Activated naive CD8-positive, alpha-beta T cell treated with anti-CD3 and anti-CD28 coated beads, Interleukin-2, amount 10 ng/mL, durations not matched to agents 7 days and 5 days (primary cell): ENCODE results near the gene PPP6R2. TPM values are rescaled to one million over a fixed set of nuclear protein-coding genes. Genes with fewer than 3 reads are reported as not detected.
A peak's percentile ranks its signal among the peaks of the same experiment; 100 is the strongest.

Source experiments
- ATAC-seq: fragments of 150-1000 bp; cut with Tn5 transposase; one replicate; pipeline ENCODE4 v1.10.0; 2021; ENCODE audit warnings: low read depth, moderate library complexity
- POLR2A ChIA-PET: fragments of 350-600 bp; sonication (Branson Sonifier 250); formaldehyde crosslinking; loops from one replicate; lab custom pipeline; 2021; ENCODE audit warnings: antibody characterized with exemption; lab: Charles Lee
- DNase-seq: peaks from one replicate; pipeline ENCODE4 v3.0.0; 2021
- H3K27ac Mint-ChIP-seq: one replicate; pipeline ENCODE4 v1.8.0; 2022; ENCODE audit warnings: mild to moderate bottlenecking, mixed read lengths
- H3K27me3 Mint-ChIP-seq: one replicate; pipeline ENCODE4 v1.8.0; 2022; ENCODE audit warnings: mild to moderate bottlenecking, moderate library complexity, mixed read lengths
- H3K36me3 Mint-ChIP-seq: one replicate; pipeline ENCODE4 v1.8.0; 2021; ENCODE audit warnings: mild to moderate bottlenecking, mixed read lengths
- H3K4me1 Mint-ChIP-seq: one replicate; pipeline ENCODE4 v1.8.0; 2021; ENCODE audit warnings: mixed read lengths
- H3K4me3 Mint-ChIP-seq: one replicate; pipeline ENCODE4 v1.8.0; 2022; ENCODE audit warnings: mild to moderate bottlenecking, moderate library complexity, mixed read lengths
- H3K9me3 Mint-ChIP-seq: one replicate; pipeline ENCODE4 v1.8.0; 2021; ENCODE audit warnings: mixed read lengths
- total RNA-seq, 2 experiments: library from RNA; stranded (reverse); gene quantifications; one replicate each; pipeline ENCODE4 v1.2.3, GENCODE V29; 2021

The PPP6R2 gene
- total RNA-seq, 2 experiments from 2014 or later = 81.6 to 86.8 TPM

DNA sequence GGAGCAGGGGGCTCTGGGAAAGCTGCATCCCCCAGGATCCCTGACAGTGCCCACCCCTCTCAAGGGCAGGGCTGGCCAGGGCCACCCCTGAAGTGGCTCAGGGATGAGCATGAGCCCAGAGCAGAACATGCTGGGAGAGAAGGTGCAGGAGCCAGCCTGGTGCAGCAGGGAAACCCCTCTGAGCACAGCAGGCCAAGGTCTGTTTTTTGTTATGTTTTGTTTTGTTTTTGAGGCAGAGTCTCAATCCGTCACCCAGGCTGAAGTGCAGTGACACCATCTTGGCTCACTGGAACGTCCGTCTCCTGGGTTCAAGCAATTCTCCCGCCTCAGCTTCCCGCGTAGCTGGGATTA lies 132.5 kb downstream of the PPP6R2 start:
- Mint-ChIP-seq H3K27me3 (peaks cover 14% of the 10 kb centered on the region), H3K27ac (peak overlapping the region; percentile 79), H3K4me1 (peaks cover 40% of the 10 kb centered on the region), H3K4me3 (peak overlapping the region; percentile 68), H3K36me3 (peaks cover 6% of the 10 kb centered on the region), H3K9me3 (no peaks in the 10 kb centered on the region)
- POLR2A ChIA-PET = interaction anchor here (1.1 kb wide), 1 partner anchor 50 kb away, joined by 6 read pairs; the partner anchor contains the start of gene SCO2
- ATAC-seq (no peak), DNase-seq (no peak)

DNA sequence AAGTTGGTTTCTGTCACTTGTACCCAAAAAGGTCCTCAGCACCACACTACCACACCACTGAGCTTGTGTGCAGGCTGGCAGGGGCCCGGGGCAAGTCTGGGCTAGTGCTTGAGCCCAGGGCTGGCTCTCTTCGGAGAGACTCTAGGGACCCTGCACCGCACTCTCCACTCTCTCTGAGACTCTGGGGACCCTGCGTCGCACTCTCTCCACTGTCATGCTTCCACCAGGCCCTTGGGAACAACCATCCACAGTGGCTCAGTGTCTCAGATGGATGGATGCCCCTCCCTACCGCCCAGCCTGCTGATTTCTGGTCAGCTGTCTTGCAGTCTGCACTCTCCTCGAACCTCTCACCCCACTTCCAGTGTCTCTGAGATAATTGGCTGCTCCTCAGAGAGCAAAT lies 133.7 kb downstream of the PPP6R2 start:
- peak overlapping the region; percentile 60 for H3K27ac Mint-ChIP-seq
- no peak for DNase-seq

DNA sequence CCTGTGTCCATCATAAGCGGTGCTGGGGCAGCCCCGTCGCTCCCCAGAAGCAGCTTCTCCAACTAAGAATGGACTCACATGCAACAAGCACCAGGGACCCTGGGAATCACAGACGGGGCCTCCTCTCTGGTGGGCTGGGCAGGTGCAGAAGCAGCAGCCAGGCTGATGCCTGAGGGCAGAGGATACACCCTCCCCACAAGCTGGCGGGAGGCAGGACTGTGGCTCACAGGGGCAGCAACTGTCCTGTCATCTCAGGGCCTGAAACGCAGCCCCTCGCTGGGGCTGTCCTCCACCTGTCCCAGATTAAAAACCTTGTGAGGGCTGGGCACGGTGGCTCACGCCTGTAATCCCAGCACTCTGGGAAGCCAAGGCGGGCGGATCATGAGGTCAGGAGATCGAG lies 134.8 kb downstream of the PPP6R2 start:
- H3K9me3 Mint-ChIP-seq = no peaks in the 10 kb centered on the region
- H3K36me3 Mint-ChIP-seq = peaks cover 5% of the 10 kb centered on the region
- H3K27me3 Mint-ChIP-seq = peaks cover 16% of the 10 kb centered on the region
- peaks cover 21% of the 10 kb centered on the region for H3K4me1 Mint-ChIP-seq
- H3K4me3 Mint-ChIP-seq = no peak overlapping the region
- POLR2A ChIA-PET = interaction anchor here (0.9 kb wide), 1 partner anchor 48 kb away, joined by 3 read pairs; no protein-coding TSS in a partner anchor
- H3K27ac Mint-ChIP-seq = no peak overlapping the region
- no peak for ATAC-seq
- no peak for DNase-seq

More for the DNA sequence above, 133.7 kb downstream of the PPP6R2 start:
- peaks cover 6% of the 10 kb centered on the region for H3K36me3 Mint-ChIP-seq
- peaks cover 28% of the 10 kb centered on the region for H3K4me1 Mint-ChIP-seq
- no peak for ATAC-seq
- no peaks in the 10 kb centered on the region for H3K9me3 Mint-ChIP-seq
- H3K4me3 Mint-ChIP-seq = no peak overlapping the region
- POLR2A ChIA-PET = interaction anchor here (0.7 kb wide), 1 partner anchor 49 kb away, joined by 3 read pairs; no protein-coding TSS in a partner anchor
- H3K27me3 Mint-ChIP-seq = peaks cover 16% of the 10 kb centered on the region

DNA sequence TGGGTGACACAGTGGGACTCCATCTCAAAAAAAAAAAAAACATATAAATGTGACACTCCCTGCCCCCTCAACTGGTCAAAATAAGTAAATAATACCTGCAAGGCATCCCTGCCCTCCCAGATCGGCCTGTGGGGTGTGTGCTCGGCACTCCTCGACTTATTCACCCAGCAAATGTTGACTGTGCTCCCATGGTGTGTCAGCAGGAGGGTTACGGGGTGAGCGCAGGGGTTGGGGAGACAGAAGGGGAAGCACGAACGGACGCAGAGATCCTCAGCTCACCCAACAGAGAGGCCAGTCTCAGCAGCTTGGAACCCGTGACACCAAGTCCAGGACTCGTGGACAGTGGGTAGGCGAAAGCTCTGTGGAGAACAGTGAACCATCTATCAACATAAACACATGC lies 136.6 kb downstream of the PPP6R2 start:
- Mint-ChIP-seq H3K27ac (peak overlapping the region; percentile 56), H3K36me3 (no peaks in the 10 kb centered on the region), H3K4me3 (peak overlapping the region; percentile 59), H3K4me1 (peaks cover 12% of the 10 kb centered on the region), H3K9me3 (no peaks in the 10 kb centered on the region), H3K27me3 (peaks cover 16% of the 10 kb centered on the region)
- POLR2A ChIA-PET = interaction anchor here (3.2 kb wide), 1 partner anchor 9 kb away, joined by 10 read pairs; no protein-coding TSS in a partner anchor
- no peak for ATAC-seq
- no peak for DNase-seq

DNA sequence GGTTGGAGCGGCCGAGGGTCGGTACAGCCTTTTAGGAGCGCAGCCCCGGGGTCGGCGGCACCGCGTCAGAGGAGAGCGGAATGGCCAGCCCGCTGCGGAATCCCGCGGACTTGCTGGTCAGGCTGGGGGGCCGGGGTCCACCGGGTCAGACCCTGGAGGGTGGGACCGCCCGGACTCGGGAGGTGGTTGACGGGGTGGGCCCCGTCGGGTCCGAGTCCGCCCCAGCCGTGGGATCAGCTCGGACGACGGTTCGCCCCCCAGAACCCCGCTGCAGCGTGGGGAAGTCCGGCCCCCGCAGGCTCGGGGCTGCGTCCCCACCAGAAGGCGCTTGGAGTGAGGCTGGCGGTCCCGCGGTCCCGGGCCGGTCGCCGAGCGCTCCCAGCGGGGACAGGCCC lies 137.9 kb downstream of the PPP6R2 start:
- Mint-ChIP-seq H3K27me3 (peaks cover 16% of the 10 kb centered on the region), H3K4me3 (peak overlapping the region; percentile 63), H3K9me3 (no peaks in the 10 kb centered on the region), H3K36me3 (no peaks in the 10 kb centered on the region), H3K4me1 (peaks cover 11% of the 10 kb centered on the region), H3K27ac (no peak overlapping the region)
- DNase-seq (no peak), ATAC-seq (no peak)
- POLR2A ChIA-PET = interaction anchor here (0.6 to 3.2 kb wide), 7 partner anchors 7 to 374 kb away, joined by 3 to 10 read pairs (median 4); partner anchors contain the start of genes LMF2, NCAPH2 and SCO2

DNA sequence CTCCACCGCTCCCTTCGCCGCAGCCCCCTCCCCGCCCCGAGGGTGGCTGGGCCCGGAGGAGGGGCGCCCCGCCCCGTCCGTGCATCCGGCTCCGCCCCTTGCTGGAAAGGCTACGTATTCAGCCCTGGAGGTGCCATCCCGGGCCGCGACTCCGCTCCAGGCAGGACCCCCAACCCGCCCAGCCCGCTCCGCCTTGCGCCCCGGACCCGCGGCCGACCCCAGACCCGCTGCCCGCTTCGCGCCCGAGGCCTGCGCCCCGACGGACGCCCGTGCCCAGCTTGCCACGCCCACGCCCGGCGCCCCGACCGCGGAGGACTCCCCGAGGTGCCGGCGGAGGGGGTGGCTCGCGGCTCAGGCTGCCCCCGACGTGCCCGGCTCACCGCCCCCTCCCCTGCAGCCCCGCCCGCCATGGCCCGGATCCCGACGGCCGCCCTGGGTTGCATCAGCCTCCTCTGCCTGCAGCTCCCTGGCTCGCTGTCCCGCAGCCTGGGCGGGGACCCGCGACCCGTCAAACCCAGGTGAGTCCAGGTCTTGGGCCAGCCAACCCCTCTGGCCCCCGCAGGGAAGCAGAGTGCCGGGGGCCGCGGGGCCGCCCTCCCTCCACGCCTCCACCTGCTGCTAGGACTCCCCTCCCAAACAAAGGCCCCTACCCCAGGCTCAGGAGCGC lies 138.4 kb downstream of the PPP6R2 start, which contains the start of gene ADM2:
TSS of gene ADM2 (plus strand) at position 104 of the 667 bp plus-strand sequence. CDS start at position 409, 305 bp downstream.
- H3K4me3 Mint-ChIP-seq = peak within 1 kb of the TSS; percentile 83
- peaks cover 16% of the 10 kb centered on the region for H3K27me3 Mint-ChIP-seq
- H3K27ac Mint-ChIP-seq = peak within 1 kb of the TSS; percentile 69
- peak; percentile 82 for DNase-seq
- peak; percentile 82 for ATAC-seq
- H3K36me3 Mint-ChIP-seq = no peaks in the 10 kb centered on the region
- no peaks in the 10 kb centered on the region for H3K9me3 Mint-ChIP-seq
- peaks cover 11% of the 10 kb centered on the region for H3K4me1 Mint-ChIP-seq
- POLR2A ChIA-PET = interaction anchor here (0.6 to 3.2 kb wide), 6 partner anchors 8 to 167 kb away, joined by 3 to 10 read pairs (median 4); partner anchors contain the start of genes LMF2, NCAPH2 and SCO2

DNA sequence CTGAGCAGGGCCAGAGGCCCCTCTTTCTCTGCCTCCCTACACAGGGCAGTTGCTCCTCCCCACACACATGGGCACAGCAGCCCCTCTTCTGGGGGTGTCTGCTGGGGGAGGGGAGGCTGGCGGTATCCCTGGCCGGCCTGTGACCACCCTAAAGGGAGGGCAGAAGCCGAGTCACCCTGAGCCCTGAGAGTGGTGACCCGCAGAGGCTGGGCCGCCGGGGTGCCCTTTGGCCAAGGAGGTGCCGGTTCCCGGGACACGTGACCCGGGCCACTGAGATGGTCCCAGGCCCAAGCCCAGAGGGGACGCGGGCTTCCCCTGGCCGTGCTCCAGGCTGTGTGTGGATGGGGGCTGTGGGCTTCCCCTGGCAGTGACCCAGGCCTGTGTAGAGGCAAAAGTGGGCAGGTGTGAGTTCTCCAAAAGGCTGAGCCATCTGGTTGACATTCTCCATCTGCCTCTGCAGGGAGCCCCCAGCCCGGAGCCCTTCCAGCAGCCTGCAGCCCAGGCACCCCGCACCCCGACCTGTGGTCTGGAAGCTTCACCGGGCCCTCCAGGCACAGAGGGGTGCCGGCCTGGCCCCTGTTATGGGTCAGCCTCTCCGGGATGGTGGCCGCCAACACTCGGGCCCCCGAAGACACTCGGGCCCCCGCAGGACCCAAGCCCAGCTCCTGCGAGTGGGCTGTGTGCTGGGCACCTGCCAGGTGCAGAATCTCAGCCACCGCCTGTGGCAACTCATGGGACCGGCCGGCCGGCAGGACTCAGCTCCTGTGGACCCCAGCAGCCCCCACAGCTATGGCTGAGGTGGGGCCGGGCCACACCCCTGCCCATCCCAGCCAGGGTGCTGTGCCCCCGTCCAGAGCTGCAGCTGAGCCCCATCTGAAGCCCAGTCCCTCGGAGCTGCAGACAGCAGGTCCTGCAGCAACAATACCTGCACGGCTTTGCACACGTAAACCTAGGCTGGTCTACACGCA lies 139.3 kb downstream of the PPP6R2 start:
- peaks cover 7% of the 10 kb centered on the region for H3K4me1 Mint-ChIP-seq
- peak overlapping the region; percentile 69 for H3K27ac Mint-ChIP-seq
- peak overlapping the region; percentile 83 for H3K4me3 Mint-ChIP-seq
- ATAC-seq = no peak
- POLR2A ChIA-PET = interaction anchor here (0.7 to 3.2 kb wide), 5 partner anchors 9 to 43 kb away, joined by 3 to 10 read pairs (median 3); partner anchors contain the start of genes LMF2, NCAPH2 and SCO2
- H3K27me3 Mint-ChIP-seq = peaks cover 13% of the 10 kb centered on the region
- DNase-seq = no peak
- no peaks in the 10 kb centered on the region for H3K36me3 Mint-ChIP-seq
- H3K9me3 Mint-ChIP-seq = no peaks in the 10 kb centered on the region

DNA sequence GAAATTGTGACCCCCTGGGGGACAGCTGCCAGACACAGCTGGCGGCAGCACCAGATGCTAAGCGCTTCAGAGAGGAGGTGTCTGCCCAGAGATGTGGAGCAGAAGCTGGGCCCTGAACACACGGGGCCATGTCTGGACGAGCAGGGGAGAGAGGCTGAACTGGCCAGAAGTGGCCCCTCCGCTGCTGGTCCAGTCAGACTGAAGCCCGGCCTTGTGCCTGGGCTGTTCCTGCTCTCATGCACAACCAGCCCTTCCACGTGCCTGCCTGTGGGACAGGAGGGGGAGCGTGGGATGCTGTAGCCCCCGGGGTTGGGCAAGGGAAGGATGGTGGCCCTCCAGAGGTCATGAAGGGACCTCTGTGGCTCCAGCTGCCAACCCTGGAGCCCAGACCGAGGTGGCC lies 140.0 kb downstream of the PPP6R2 start:
- Mint-ChIP-seq H3K4me1 (peaks cover 7% of the 10 kb centered on the region), H3K36me3 (no peaks in the 10 kb centered on the region), H3K4me3 (no peak overlapping the region), H3K27me3 (peaks cover 13% of the 10 kb centered on the region), H3K27ac (no peak overlapping the region), H3K9me3 (no peaks in the 10 kb centered on the region)
- POLR2A ChIA-PET = interaction anchor here (1.0 to 1.3 kb wide), 2 partner anchors 13 to 25 kb away, joined by 3 to 6 read pairs; partner anchors contain the start of genes LMF2 and NCAPH2
- DNase-seq (no peak), ATAC-seq (no peak)

DNA sequence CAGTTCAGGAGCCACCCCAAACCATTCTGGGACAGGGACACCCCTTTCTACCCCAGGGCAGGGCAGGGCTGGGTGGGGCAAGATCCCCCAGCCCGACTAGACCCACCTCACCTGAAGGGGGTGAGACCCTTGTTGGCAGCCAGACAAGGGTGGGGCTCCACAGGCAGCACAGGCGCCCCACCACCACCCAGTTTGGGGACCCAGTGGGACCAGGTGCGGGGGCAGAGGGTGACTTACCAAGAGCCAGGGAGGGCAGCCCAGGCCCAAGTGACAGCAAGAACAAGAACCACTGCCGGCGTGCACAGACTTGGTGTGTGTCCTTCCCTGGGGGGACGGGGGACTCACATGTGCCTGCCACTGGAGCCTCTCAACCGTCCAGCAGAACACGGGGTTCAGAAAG lies 140.4 kb downstream of the PPP6R2 start:
- POLR2A ChIA-PET = interaction anchor here (1.0 to 1.3 kb wide), 2 partner anchors 14 to 24 kb away, joined by 3 to 6 read pairs; partner anchors contain the start of genes LMF2 and NCAPH2
- Mint-ChIP-seq H3K36me3 (no peaks in the 10 kb centered on the region), H3K9me3 (no peaks in the 10 kb centered on the region), H3K27ac (no peak overlapping the region), H3K4me1 (peaks cover 6% of the 10 kb centered on the region), H3K27me3 (peaks cover 13% of the 10 kb centered on the region), H3K4me3 (no peak overlapping the region)
- DNase-seq (no peak), ATAC-seq (no peak)

DNA sequence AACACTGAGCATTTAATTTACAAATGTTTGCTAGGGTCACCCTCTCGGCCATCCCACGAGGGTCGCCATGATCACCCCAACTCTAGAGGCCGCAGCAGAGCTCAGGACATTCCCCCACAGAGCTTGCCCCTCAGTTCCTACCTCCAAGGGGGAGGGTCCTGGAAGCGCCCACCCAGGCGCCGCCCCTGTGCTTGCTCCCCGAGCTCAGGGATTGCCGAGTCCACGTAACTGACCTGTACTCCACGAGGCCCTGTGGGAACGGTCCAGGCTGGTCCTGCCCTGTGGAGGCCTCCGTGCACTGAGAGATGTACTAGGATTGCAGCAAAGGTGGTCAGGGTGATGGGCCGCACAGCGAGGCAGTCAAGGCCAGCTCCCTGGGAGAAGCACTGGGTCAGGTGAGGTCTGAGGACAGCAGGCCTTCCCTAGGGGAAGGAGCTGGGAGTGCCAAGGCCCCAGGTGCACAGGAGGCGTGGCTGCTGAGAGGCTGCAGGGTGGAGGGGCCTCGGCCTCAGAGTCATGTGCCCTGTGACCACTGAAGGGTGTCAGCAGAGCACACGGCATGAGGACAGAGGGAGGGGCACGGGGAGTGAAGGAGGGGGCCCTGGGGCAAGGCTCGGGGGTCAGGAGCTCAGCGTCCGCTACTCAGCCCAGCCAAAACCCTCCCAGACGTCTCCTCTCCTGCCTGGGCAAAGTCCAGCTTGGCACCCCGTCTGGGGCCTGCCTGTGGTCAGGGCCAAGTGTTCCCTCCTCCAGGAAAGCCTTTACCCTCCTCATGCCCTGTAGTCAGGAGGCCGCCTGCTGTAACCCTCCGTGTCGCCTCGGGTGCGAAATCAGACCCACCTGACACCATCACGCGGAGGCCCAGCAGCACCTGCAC lies 141.1 kb downstream of the PPP6R2 start:
- Mint-ChIP-seq H3K27me3 (peaks cover 11% of the 10 kb centered on the region), H3K9me3 (no peaks in the 10 kb centered on the region)

DNA sequence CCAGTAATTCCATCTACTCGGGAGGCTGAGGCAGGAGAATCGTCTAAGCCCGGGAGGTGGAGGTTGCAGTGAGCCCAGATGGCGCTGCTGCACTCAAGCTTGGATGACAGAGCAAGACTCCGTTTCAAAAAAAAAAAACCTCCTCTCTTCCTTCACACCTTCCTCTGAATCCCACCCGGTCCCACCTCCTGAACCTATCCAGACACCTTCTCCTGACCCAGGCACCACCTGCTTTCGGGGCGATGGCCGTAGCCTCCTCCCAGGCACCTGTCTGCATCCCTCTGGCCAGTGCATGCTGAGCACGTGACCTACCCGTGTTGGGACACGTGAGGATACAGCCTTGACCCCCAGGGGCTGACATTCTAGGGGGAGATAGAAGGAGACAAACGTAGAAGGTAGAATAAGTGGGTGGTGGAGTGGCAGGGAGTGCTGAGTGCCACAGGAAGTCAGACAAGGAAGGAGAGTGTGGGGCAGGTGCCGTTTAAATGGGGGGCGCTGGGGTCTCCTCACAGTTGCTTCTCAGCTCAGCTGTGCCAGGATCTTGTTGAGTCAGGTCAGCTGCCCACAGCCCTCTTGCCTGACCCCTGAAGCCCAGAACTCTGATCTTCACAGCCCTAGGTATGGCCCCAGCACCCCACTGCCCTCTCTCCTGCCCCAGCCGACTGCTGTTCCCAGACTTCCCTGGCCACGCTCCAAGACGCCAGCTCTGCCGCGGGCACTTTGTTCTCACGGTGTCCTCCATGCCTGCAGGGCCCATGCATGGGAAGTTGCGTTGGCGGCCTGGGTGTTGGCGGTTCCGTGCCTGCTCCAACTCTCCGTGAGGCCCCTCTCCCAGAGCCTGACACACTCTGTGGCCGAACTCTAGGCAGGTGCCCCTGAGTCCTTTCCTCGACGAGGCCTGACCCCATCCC lies 142.3 kb downstream of the PPP6R2 start:
- Mint-ChIP-seq H3K36me3 (no peaks in the 10 kb centered on the region), H3K27me3 (peaks cover 3% of the 10 kb centered on the region), H3K27ac (no peak overlapping the region), H3K4me1 (peaks cover 5% of the 10 kb centered on the region), H3K9me3 (no peaks in the 10 kb centered on the region), H3K4me3 (no peak overlapping the region)
- POLR2A ChIA-PET = interaction anchor here (0.9 to 1.0 kb wide), 2 partner anchors 15 to 29 kb away, joined by 3 read pairs; no protein-coding TSS in a partner anchor
- no peak for ATAC-seq
- no peak for DNase-seq

More for the DNA sequence above, 141.1 kb downstream of the PPP6R2 start:
- Mint-ChIP-seq H3K36me3 (no peaks in the 10 kb centered on the region), H3K27ac (no peak overlapping the region), H3K4me3 (no peak overlapping the region), H3K4me1 (peaks cover 6% of the 10 kb centered on the region)
- DNase-seq (no peak), ATAC-seq (no peak)
- POLR2A ChIA-PET = interaction anchor here (1.0 to 1.3 kb wide), 2 partner anchors 14 to 28 kb away, joined by 3 to 6 read pairs; no protein-coding TSS in a partner anchor
